Chondrocyte (in vitro differentiated cells): ENCODE measurements around the gene RINL. TPM values are rescaled to one million over a fixed set of nuclear protein-coding genes. Genes with fewer than 3 reads are reported as not detected.
A peak's percentile ranks its signal among the peaks of the same experiment; 100 is the strongest.
"Not testable (repeated sequence)": the region's sequence is repeated elsewhere in the genome, so short reads cannot be mapped to it uniquely, and the experiment has no call there.

Source experiments
- DNase-seq: peaks from one replicate; pipeline ENCODE4 v3.0.0; 2021; ENCODE audit warnings: mixed read lengths, low spot score
- H3K27ac Mint-ChIP-seq: one replicate; pipeline ENCODE4 v1.8.0; 2021; ENCODE audit warnings: mild to moderate bottlenecking, moderate library complexity, mixed read lengths; ENCODE audit not compliant: unreplicated experiment
- H3K27me3 Mint-ChIP-seq: 2 replicates; pipeline ENCODE4 v1.8.0; 2021; ENCODE audit warnings: low read depth, mixed read lengths
- H3K36me3 Mint-ChIP-seq: 2 replicates; pipeline ENCODE4 v1.8.0; 2021; ENCODE audit warnings: low read depth, mixed read lengths
- H3K4me1 Mint-ChIP-seq: 2 replicates; pipeline ENCODE4 v1.8.0; 2021; ENCODE audit warnings: low read depth, mild to moderate bottlenecking, mixed read lengths
- H3K4me3 Mint-ChIP-seq: one replicate; pipeline ENCODE4 v1.8.0; 2021; ENCODE audit warnings: mild to moderate bottlenecking, moderate library complexity, mixed read lengths; ENCODE audit not compliant: unreplicated experiment
- H3K9me3 Mint-ChIP-seq: 2 replicates; pipeline ENCODE4 v1.8.0; 2021; ENCODE audit warnings: low read depth, mixed read lengths
- total RNA-seq: library from RNA; stranded (reverse); gene quantifications from 3 replicates; pipeline ENCODE4 v1.2.1, GENCODE V29; 2021
- TF ChIP-seq, protein P1 (sequence below): fragments of 200-600 bp; sonication (generic); IDR thresholded peaks from 2 replicates; pipeline ENCODE4 v1.5.0; 2021; ENCODE audit warnings: antibody characterized with exemption, mild to moderate bottlenecking, moderate library complexity

The RINL gene
- total RNA-seq, 1 donor from 2014 or later = 0.65 TPM

DNA sequence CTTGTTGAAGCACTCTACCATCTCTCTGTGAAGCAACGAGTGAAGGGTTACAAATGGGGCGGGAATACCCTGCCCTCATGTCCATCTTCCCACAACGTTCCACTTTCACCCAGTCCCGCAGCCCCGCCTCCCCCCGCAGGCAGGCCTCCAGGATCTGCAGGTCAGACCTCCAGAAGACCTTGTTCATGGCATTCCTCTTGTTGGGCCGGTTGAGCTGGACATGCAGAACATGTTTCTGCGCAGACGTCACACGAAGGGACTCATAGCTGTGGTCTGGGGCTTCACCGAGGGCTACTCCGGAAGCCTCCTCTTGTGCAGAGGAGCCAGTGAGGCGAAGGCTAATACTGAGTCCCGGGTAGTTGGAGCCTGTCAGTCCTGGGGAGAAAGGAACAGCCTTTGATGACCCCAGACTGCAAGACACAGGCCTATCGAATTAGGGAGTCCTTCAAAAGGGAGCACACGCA lies 46.9 kb downstream of the RINL start:
- H3K4me3 Mint-ChIP-seq = peak overlapping the region; percentile 79
- H3K27me3 Mint-ChIP-seq = no peaks in the 10 kb centered on the region
- peaks cover 19% of the 10 kb centered on the region for H3K36me3 Mint-ChIP-seq
- no peak for DNase-seq
- peak overlapping the region; percentile 98 for H3K27ac Mint-ChIP-seq
- no peaks in the 10 kb centered on the region for H3K9me3 Mint-ChIP-seq
- TF ChIP-seq, protein P1, sequence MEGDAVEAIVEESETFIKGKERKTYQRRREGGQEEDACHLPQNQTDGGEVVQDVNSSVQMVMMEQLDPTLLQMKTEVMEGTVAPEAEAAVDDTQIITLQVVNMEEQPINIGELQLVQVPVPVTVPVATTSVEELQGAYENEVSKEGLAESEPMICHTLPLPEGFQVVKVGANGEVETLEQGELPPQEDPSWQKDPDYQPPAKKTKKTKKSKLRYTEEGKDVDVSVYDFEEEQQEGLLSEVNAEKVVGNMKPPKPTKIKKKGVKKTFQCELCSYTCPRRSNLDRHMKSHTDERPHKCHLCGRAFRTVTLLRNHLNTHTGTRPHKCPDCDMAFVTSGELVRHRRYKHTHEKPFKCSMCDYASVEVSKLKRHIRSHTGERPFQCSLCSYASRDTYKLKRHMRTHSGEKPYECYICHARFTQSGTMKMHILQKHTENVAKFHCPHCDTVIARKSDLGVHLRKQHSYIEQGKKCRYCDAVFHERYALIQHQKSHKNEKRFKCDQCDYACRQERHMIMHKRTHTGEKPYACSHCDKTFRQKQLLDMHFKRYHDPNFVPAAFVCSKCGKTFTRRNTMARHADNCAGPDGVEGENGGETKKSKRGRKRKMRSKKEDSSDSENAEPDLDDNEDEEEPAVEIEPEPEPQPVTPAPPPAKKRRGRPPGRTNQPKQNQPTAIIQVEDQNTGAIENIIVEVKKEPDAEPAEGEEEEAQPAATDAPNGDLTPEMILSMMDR = peak; percentile 17
- H3K4me1 Mint-ChIP-seq = peaks cover 35% of the 10 kb centered on the region

DNA sequence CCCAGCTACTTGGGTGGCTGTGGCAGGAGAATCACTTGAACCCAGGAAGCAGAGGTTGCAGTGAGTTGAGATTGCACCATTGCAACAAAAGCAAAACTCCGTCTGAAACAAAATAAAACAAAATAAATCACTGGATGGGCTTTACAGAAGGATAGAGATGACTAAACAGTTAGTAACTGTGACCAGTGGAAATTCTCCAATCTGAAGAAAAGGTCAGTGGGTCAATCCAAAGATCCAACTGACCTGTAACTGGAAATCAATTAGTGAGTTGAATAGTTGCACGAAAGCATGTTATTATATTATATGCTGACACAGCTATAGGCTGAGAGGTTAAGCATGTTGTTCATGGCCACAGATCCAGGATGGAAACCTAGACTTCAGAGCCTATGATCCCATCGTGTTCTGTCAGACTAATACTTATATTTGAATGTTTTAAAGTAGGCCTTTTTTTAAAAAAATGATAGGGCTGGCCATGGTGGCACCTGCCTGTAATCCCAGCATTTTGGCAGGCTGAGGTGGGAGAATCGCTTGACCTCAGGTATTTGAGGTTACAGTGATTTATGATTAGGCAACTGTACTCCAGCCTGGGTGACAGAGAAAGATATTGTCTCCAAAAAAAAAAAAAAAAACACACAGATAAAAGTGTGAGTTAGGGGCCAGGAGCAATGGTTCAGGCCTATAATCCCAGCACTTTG lies 47.9 kb downstream of the RINL start:
- H3K27me3 Mint-ChIP-seq = no peaks in the 10 kb centered on the region
- H3K4me3 Mint-ChIP-seq = peak overlapping the region; percentile 79
- H3K36me3 Mint-ChIP-seq = peaks cover 17% of the 10 kb centered on the region
- no peak for DNase-seq
- H3K4me1 Mint-ChIP-seq = peaks cover 25% of the 10 kb centered on the region
- no peak overlapping the region for H3K27ac Mint-ChIP-seq
- no peaks in the 10 kb centered on the region for H3K9me3 Mint-ChIP-seq
- TF ChIP-seq, protein P1 = no peak

DNA sequence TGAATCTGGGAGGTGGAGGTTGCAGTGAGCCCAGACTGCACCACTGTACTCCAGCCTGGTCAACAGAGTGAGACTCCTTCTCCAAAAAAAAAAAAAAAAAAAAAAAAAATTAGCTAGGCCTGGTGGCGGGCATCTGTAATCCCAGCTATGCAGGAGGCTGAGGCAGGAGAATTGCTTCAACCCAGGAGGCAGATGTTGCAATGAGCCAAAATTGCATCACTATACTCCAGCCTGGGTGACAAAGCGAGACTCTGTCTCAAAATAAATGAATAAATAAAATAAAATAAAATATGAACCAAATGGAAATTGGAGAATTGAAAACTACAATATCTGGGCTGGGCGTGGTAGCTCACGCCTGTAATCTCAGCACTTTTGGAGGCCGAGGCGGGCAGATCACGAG lies 48.9 kb downstream of the RINL start:
- H3K27me3 Mint-ChIP-seq, H3K27ac Mint-ChIP-seq, H3K4me3 Mint-ChIP-seq, H3K9me3 Mint-ChIP-seq, DNase-seq: not testable (repeated sequence)
- Mint-ChIP-seq H3K36me3 (peaks cover 17% of the 10 kb centered on the region), H3K4me1 (peaks cover 25% of the 10 kb centered on the region)

DNA sequence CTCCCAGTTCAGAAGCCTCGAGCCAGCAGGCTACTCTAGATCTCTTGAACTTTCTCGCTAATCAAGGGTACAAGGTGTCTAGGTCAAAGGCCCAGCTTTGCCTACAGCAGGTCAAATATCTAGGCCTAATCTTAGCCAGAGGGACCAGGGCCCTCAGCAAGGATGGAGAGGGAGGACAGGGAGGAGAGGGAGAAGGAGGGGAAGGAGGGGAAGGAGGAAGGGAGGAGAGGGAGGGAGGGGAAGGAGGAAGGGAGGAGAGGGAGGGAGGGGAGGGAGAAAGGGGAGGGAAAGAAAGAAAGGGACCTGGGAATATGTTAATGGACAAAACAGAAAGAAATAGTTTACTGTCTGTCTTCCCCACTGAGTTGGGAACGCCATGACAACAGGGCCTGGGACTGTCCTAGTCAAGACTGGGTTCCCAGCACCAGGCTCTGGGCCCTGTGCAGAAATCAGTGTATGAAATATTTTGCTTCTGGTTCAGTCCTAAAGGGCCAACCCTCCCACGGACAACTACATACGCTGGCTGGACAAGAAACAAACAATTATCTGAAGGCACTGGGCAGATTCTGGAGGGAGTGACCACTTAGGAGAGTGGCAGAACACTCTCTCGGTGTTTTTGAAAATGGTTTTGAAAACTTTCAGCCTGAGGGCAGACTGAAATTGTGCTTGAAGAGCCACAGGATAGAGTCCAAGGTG lies 51.1 kb downstream of the RINL start:
- H3K27ac Mint-ChIP-seq = no peak overlapping the region
- peaks cover 26% of the 10 kb centered on the region for H3K36me3 Mint-ChIP-seq

DNA sequence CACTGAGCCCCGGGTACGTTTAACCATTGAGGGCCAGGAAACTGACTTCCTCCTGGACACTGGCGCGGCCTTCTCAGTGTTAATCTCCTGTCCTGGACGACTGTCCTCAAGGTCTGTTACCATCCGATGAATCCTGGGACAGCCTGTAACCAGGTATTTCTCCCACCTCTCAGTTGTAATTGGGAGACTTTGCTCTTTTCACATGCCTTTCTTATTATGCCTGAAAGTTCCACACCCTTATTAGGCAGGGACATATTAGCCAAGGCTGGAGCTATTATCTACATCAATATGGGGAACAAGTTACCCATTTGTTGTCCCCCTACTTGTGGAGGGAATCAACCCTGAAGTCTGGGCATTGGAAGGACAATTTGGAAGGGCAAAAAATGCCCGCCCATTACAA lies 52.1 kb downstream of the RINL start:
- not testable (repeated sequence) for DNase-seq, H3K4me3 Mint-ChIP-seq, H3K27me3 Mint-ChIP-seq, H3K9me3 Mint-ChIP-seq, H3K27ac Mint-ChIP-seq
- H3K36me3 Mint-ChIP-seq = peaks cover 23% of the 10 kb centered on the region
- H3K4me1 Mint-ChIP-seq = peaks cover 11% of the 10 kb centered on the region

More for the DNA sequence above, 51.1 kb downstream of the RINL start:
- no peaks in the 10 kb centered on the region for H3K9me3 Mint-ChIP-seq
- DNase-seq = no peak
- TF ChIP-seq, protein P1 = no peak
- no peak overlapping the region for H3K4me3 Mint-ChIP-seq
- peaks cover 17% of the 10 kb centered on the region for H3K4me1 Mint-ChIP-seq
- H3K27me3 Mint-ChIP-seq = no peaks in the 10 kb centered on the region

DNA sequence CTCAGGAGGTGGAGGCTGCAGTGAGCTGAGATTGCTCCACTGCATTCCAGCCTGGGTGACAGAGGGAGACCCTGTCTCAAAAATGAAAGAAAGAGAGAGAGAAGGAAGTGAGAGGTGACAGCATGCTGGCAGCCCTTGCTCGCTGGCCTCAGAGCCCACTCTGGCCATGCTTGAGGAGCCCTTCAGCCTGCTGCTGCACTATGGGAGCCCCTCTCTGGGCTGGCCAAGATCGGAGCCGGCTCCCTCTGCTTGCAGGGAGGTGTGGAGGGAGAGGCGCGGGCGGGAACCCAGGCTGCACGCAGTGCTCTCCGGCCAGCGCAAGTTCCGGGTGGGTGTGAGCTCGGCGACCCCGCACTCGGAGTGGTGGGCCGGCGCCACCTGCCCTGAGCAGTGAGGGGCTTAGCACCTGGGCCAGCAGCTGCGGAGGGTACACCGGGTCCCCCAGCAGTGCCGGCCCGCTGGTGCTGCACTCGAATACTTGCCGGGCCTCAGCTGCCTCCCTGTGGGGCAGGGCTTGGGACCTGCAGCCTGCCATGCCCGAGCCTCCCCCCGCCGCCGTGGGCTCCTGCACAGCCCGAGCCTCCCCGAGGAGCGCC lies 56.7 kb downstream of the RINL start:
- H3K4me3 Mint-ChIP-seq, DNase-seq, H3K4me1 Mint-ChIP-seq, H3K9me3 Mint-ChIP-seq, H3K27ac Mint-ChIP-seq, H3K27me3 Mint-ChIP-seq: not testable (repeated sequence)
- peaks cover 21% of the 10 kb centered on the region for H3K36me3 Mint-ChIP-seq
